Ovary (tissue), 9 donors: Measurements from ENCODE around the gene TPCN2. TPM values are rescaled to one million over a fixed set of nuclear protein-coding genes. Genes with fewer than 3 reads are reported as not detected.
A peak's percentile ranks its signal among the peaks of the same experiment; 100 is the strongest.

Source experiments
- DNase-seq, 5 donors: peaks; one replicate each; pipeline ENCODE4 v3.0.0-alpha.2; 2019 to 2020
- H3K27ac ChIP-seq, 2 donors: fragments of 200-600 bp; one replicate each; pipeline versions ENCODE4 v1.5.1 to v1.8.0; 2019 to 2022
- H3K27me3 ChIP-seq: fragments of 200-600 bp; one replicate; pipeline ENCODE4 v1.8.0; 2022
- H3K36me3 ChIP-seq: fragments of 200-600 bp; sonication (generic); one replicate; pipeline ENCODE4 v1.5.1; 2019
- H3K4me1 ChIP-seq: one replicate; pipeline ENCODE4 v1.8.1; 2013; ENCODE audit warnings: mild to moderate bottlenecking, moderate library complexity; ENCODE audit not compliant: insufficient read depth
- H3K4me3 ChIP-seq: fragments of 200-600 bp; sonication (generic); one replicate; pipeline ENCODE4 v1.5.1; 2017
- H3K9me3 ChIP-seq, 2 donors: fragments of 200-600 bp in 1 of 2; sonication (generic) in 1 of 2; one replicate each; pipeline versions ENCODE4 v1.5.1 to v1.8.1; 2013 to 2019; ENCODE audit warnings: mild to moderate bottlenecking in 1 of 2, moderate library complexity in 1 of 2
- CTCF ChIP-seq, 3 donors: fragments of 450-650 bp in 2 of 3; fragments of 200-600 bp in 1 of 3; IDR thresholded peaks; one replicate each; pipeline versions ENCODE4 v1.5.1 to v1.8.0; 2016 to 2022; ENCODE audit warnings: antibody characterized with exemption in 3 of 3, mild to moderate bottlenecking in 1 of 3
- EP300 ChIP-seq: sonication (generic); formaldehyde crosslinking; IDR thresholded peaks from one replicate; pipeline ENCODE4 v1.6.1; 2017; ENCODE audit warnings: antibody characterized with exemption
- POLR2A ChIP-seq: fragments of 450-650 bp; IDR thresholded peaks from one replicate; pipeline ENCODE4 v1.6.1; 2017; ENCODE audit warnings: antibody characterized with exemption, mild to moderate bottlenecking, moderate library complexity
- WGBS, 3 donors: extraction: QIAGEN DNeasy Blood & Tissue Kit in 1 of 3; methylation state at CpG; one replicate each; pipeline versions ENCODE4 v1.1.5 to v1.1.7; 2013 to 2017; 5-methylcytosine and 5-hydroxymethylcytosine counted together
- intact Hi-C, 4 donors: fragments of 100-400 bp; cut with DNase I; formaldehyde crosslinking; loops; one replicate each; pipeline versions ENCODE4 v1.11.0 to v1.15.1; 2022 to 2023
- polyA plus RNA-seq, 2 donors: library from polyadenylated mRNA; stranded (reverse); fragments of 200-250 nt in 1 of 2; fragments of 350-450 nt in 1 of 2; fragmentation: Illumina TruSeq in 1 of 2; extraction: RNeasy Lipid Tissue Mini Kit (QIAGEN cat#74804) in 1 of 2; gene quantifications; one replicate each; pipeline ENCODE4 v1.2.3, GENCODE V29; 2013 to 2014
- total RNA-seq, 7 donors: library from RNA; depleted of rRNA in 2 of 7; stranded (reverse); fragments of >200 nt in 2 of 7; fragmentation: NEBNext Ultra II Directional in 3 of 7; extraction: Animal tissue kit (Norgen Biotek cat#: 25700) in 3 of 7; gene quantifications; one replicate each; pipeline versions ENCODE4 v1.1.0 to v1.2.4, GENCODE V29; 2016 to 2023
- donor health status: DM: no; HTN: no; CAD: no; lungs with moderate emphysema.
- donor health status: DM: no; HTN: no; CAD: no.
- donor health status: Bipolar disorder and iron deficiency.
- donor health status: DM: yes; HTN: yes; CAD: no.
- donor health status: DM: no; HTN: no; CAD: no.
- donor health status: DM: yes; HTN: yes; CAD: no.

The TPCN2 gene
- total and polyA plus RNA-seq, 9 donors, result 6.5 to 35.7 (median 23.3) TPM

GRCh38 chr11:69033431-69033830 is 15.3 kb upstream of the TPCN2 start:
- H3K4me3 ChIP-seq, result no peak overlapping the region
- DNase-seq, result no peak
- H3K4me1 ChIP-seq, result peaks cover 10% of the 10 kb centered on the region
- 83 to 86% (median 84%) methylated on average over 11 of the region's 11 CpGs for WGBS, 3 donors
- TF ChIP-seq EP300, result no peak
- H3K36me3 ChIP-seq, result no peaks in the 10 kb centered on the region
- H3K9me3 ChIP-seq, result no peaks in the 10 kb centered on the region
- no peaks in the 10 kb centered on the region for H3K27me3 ChIP-seq
- H3K27ac ChIP-seq, result no peak overlapping the region
- intact Hi-C loops, result no loop called here

- Histone ChIP-seq H3K36me3 (no peaks in the 10 kb centered on the region), H3K27ac (no peak overlapping the region), H3K9me3 (no peaks in the 10 kb centered on the region), H3K4me1 (peaks cover 10% of the 10 kb centered on the region), H3K4me3 (no peak overlapping the region), H3K27me3 (no peaks in the 10 kb centered on the region)
- intact Hi-C loops, result no loop called here
- no peak for DNase-seq
- TF ChIP-seq CTCF (IDR thresholded peaks at IDR 0.05) (no peak), POLR2A (no peak), EP300 (no peak)
- WGBS, 3 donors, result 84 to 88% (median 88%) methylated on average over 22 of the region's 22 CpGs
Observed at GRCh38 chr11:69034123-69034867, 14.4 kb upstream of the TPCN2 start.

GRCh38 chr11:69035150-69035945 is 13.4 kb upstream of the TPCN2 start:
- 35 to 46% (median 42%) methylated on average over 21 of the region's 21 CpGs for WGBS, 3 donors
- H3K27ac ChIP-seq, result peak overlapping the region; percentile 51 to 52
- H3K4me1 ChIP-seq, result peaks cover 10% of the 10 kb centered on the region
- no peaks in the 10 kb centered on the region for H3K9me3 ChIP-seq
- no peak overlapping the region for H3K4me3 ChIP-seq
- intact Hi-C loops, result no loop called here
- DNase-seq, result peak; percentile 75 to 87 (median 80)
- H3K36me3 ChIP-seq, result no peaks in the 10 kb centered on the region
- H3K27me3 ChIP-seq, result no peaks in the 10 kb centered on the region
- no peak for TF ChIP-seq POLR2A
- no peak for TF ChIP-seq EP300
- TF ChIP-seq CTCF (IDR thresholded peaks at IDR 0.05), result no peak

GRCh38 chr11:69035946-69036340 is 12.8 kb upstream of the TPCN2 start:
- no peaks in the 10 kb centered on the region for H3K27me3 ChIP-seq
- H3K36me3 ChIP-seq, result no peaks in the 10 kb centered on the region
- no peaks in the 10 kb centered on the region for H3K9me3 ChIP-seq
- DNase-seq, result peak; percentile 60 to 76 (median 61)
- WGBS, 3 donors, result 49 to 64% (median 55%) methylated on average over 11 of the region's 11 CpGs
- peak overlapping the region; percentile 51 to 52 for H3K27ac ChIP-seq
- no peak overlapping the region for H3K4me3 ChIP-seq
- H3K4me1 ChIP-seq, result peaks cover 10% of the 10 kb centered on the region
- TF ChIP-seq EP300, result no peak
- no peak for TF ChIP-seq CTCF (IDR thresholded peaks at IDR 0.05)
- no peak for TF ChIP-seq POLR2A
- intact Hi-C loops, result no loop called here

GRCh38 chr11:69037074-69037473 is 11.7 kb upstream of the TPCN2 start:
- Histone ChIP-seq H3K9me3 (no peaks in the 10 kb centered on the region), H3K4me3 (no peak overlapping the region), H3K27me3 (no peaks in the 10 kb centered on the region), H3K4me1 (peaks cover 10% of the 10 kb centered on the region), H3K27ac (no peak overlapping the region), H3K36me3 (no peaks in the 10 kb centered on the region)
- DNase-seq, result no peak
- intact Hi-C loops, result no loop called here
- 85 to 92% (median 87%) methylated on average over 18 of the region's 18 CpGs for WGBS, 3 donors
- TF ChIP-seq POLR2A, result no peak
- TF ChIP-seq CTCF (IDR thresholded peaks at IDR 0.05), result no peak
- TF ChIP-seq EP300, result no peak
